Measurements from ENCODE around the gene ITGA1. TPM values are rescaled to one million over a fixed set of nuclear protein-coding genes. Genes with fewer than 3 reads are reported as not detected.
A peak's percentile ranks its signal among the peaks of the same experiment; 100 is the strongest.
"Not testable (repeated sequence)": the region's sequence is repeated elsewhere in the genome, so short reads cannot be mapped to it uniquely, and the experiment has no call there.

ITGA1 gene
- total RNA-seq, 1 experiment from 2014 or later: 27.4 TPM

GRCh38 chr5:52976157-52976556, 188.4 kb downstream of the ITGA1 start:
- not testable (repeated sequence) for H3K4me1 ChIP-seq (replicated peaks); H3K36me3 ChIP-seq; H3K27ac ChIP-seq; H3K4me3 ChIP-seq; H3K9me3 ChIP-seq (replicated peaks); H3K27me3 ChIP-seq (replicated peaks); DNase-seq (ENCODE audit: low read depth in 1 of 2, low spot score in 2 of 2)

DNA sequence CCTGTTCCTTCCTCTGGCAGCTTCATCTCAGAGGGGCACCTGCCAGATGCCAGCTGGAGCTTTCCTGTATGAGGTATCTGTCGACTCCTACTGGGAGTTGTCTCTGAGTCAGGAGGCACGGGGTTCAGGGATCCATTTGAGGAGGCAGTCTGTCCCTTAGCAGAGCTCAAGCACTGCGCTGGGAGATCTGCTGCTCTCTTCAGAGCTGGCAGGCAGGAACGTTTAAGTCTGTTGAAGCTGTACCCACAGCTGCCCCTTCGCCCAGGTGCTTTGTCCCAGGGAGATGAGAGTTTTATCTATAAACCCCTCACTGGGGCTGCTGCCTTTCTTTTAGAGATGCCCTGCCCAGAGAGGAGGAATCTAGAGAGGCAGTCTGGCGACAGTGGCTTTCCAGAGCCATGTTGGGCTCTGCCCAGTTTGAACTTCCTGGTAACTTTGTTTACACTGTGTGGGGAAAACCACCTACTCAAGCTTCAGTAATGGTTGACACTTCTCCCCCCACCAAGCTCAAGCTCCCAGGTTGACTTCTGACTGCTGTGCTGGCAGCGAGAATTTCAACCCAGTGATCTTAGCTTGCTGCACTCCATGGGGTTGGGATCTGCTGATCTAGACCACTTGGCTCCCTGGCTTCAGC, 189.7 kb downstream of the ITGA1 start:
- H3K9me3 ChIP-seq (replicated peaks): no peaks in the 10 kb centered on the region; the same call in 1 of the 2 replicates
- H3K4me3 ChIP-seq: no peak overlapping the region
- H3K27me3 ChIP-seq (replicated peaks): no peaks in the 10 kb centered on the region
- H3K4me1 ChIP-seq (replicated peaks): no peaks in the 10 kb centered on the region
- DNase-seq (ENCODE audit: low read depth in 1 of 2, low spot score in 2 of 2): no peak
- H3K36me3 ChIP-seq: no peaks in the 10 kb centered on the region
- no peak overlapping the region for H3K27ac ChIP-seq

GRCh38 chr5:52981507-52981906, 193.8 kb downstream of the ITGA1 start:
- no peaks in the 10 kb centered on the region for H3K36me3 ChIP-seq
- H3K27ac ChIP-seq: no peak overlapping the region
- DNase-seq (ENCODE audit: low read depth in 1 of 2, low spot score in 2 of 2): no peak
- H3K27me3 ChIP-seq (replicated peaks): no peaks in the 10 kb centered on the region
- no peaks in the 10 kb centered on the region; the same call in 1 of the 2 replicates for H3K9me3 ChIP-seq (replicated peaks)
- H3K4me1 ChIP-seq (replicated peaks): peaks cover 20% of the 10 kb centered on the region
- H3K4me3 ChIP-seq: no peak overlapping the region

DNA sequence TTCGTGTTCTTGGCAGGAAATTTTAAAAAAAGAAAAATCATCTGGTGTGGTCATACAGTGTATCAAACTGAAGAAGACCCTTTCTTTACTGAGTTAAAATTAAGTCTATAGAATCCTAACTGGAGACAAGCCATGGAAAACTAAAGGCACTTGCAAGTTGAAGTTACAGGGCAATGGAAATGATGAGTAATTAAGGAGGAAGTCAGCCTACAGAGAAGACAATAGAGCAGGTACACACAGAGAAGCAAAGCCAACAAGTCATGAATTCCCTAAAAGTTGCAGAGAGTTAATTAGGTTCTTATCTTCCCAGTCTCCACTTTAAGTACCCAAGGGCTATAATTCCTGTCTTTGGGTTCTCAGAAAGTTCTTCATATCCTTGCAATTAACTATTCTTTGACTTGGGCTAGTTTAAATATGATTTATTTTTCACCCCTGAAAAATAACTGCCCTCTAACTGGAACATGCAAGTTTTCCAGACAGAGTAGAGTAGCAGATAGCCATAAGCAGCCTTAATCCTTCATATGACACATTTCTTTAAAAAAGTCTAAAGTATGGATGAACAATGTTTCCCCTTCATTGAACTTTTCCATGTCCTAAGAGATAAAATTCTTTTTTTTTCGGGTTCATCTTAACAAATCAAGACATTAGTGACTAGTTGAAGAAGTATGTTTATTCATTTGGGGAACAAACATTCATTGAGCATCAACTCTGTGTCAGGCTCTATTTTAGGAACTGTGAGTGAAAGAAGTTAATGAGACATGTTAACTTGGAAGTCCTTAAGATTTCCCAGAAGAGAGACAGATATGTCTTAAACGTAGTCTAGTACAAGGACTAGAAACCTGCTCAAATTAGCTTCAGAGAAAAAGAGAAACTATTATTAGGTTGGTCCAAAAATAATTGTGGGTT, 196.3 kb downstream of the ITGA1 start:
- Histone ChIP-seq H3K27ac (no peak overlapping the region), H3K36me3 (no peaks in the 10 kb centered on the region), H3K9me3 (replicated peaks) (no peaks in the 10 kb centered on the region), H3K27me3 (replicated peaks) (no peaks in the 10 kb centered on the region), H3K4me1 (replicated peaks) (peaks cover 38% of the 10 kb centered on the region), H3K4me3 (no peak overlapping the region)
- no peak for DNase-seq (ENCODE audit: low read depth in 1 of 2, low spot score in 2 of 2)

- Histone ChIP-seq H3K36me3 (no peaks in the 10 kb centered on the region), H3K4me1 (replicated peaks) (peaks cover 45% of the 10 kb centered on the region), H3K9me3 (replicated peaks) (no peaks in the 10 kb centered on the region), H3K27ac (no peak overlapping the region), H3K27me3 (replicated peaks) (no peaks in the 10 kb centered on the region), H3K4me3 (no peak overlapping the region)
- DNase-seq (ENCODE audit: low read depth in 1 of 2, low spot score in 2 of 2): no peak
Measured at GRCh38 chr5:52985306-52985705, 197.6 kb downstream of the ITGA1 start.

GRCh38 chr5:52987711-52988331, 200.1 kb downstream of the ITGA1 start:
- H3K27me3 ChIP-seq (replicated peaks): no peaks in the 10 kb centered on the region
- H3K27ac ChIP-seq: no peak overlapping the region
- H3K4me3 ChIP-seq: no peak overlapping the region
- H3K9me3 ChIP-seq (replicated peaks): no peaks in the 10 kb centered on the region
- peak in 1 of 2 experiments; percentile 41 for DNase-seq (ENCODE audit: low read depth in 1 of 2, low spot score in 2 of 2)
- peaks cover 3% of the 10 kb centered on the region; the same call in 1 of the 2 replicates for H3K36me3 ChIP-seq
- peaks cover 45% of the 10 kb centered on the region for H3K4me1 ChIP-seq (replicated peaks)

DNA sequence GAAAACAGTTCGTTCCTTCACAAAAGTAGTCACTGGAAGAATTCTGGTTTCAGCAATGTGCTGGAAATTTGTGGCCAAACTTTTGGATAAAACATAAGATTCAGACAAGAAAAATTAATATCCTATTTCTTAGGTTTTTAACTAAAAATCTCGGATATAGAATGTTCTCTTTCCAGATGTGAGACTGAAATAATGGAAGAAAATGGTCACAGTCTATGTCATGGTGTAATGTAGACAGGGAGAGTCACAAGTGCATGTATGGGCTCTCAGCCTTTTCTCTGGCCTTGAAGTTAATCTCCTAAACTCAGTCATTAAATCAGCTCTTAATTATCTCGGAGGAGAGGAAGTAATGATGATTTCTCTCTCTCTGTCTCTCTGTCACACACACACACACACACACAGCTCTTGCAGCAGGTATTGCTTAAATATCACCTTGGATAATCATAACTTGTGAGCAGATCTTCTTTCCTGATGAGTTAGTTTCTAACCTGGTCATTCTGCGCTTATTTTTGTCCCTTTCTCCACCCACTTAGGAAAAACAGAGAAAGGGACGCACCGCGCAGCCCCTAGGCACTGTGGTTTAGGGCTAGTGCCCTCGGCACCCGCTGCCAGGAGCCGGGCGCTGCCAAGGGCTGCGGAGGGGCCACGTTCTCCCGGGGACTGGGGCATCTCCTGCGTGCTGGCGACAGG, 200.8 kb downstream of the ITGA1 start:
- Histone ChIP-seq H3K27me3 (replicated peaks) (no peaks in the 10 kb centered on the region), H3K4me3 (peak overlapping the region; percentile 61), H3K4me1 (replicated peaks) (peaks cover 41% of the 10 kb centered on the region), H3K27ac (peak overlapping the region; percentile 34), H3K36me3 (peaks cover 5% of the 10 kb centered on the region; the same call in 1 of the 2 replicates), H3K9me3 (replicated peaks) (no peaks in the 10 kb centered on the region)
- peak in 1 of 2 experiments; percentile 38 for DNase-seq (ENCODE audit: low read depth in 1 of 2, low spot score in 2 of 2)

- peak; percentile 53 to 66 for DNase-seq (ENCODE audit: low read depth in 1 of 2, low spot score in 2 of 2)
- Histone ChIP-seq H3K27me3 (replicated peaks) (no peaks in the 10 kb centered on the region), H3K27ac (peak within 1 kb of the TSS; percentile 34), H3K4me1 (replicated peaks) (peaks cover 34% of the 10 kb centered on the region), H3K9me3 (replicated peaks) (no peaks in the 10 kb centered on the region), H3K36me3 (peaks cover 5% of the 10 kb centered on the region; the same call in 1 of the 2 replicates), H3K4me3 (peak within 1 kb of the TSS; percentile 61)
Measured at GRCh38 chr5:52989025-52989780, 201.5 kb downstream of the ITGA1 start, which contains the start of gene ITGA2. Gene ITGA2, plus strand, starts transcription at chr5:52989352. Its CDS starts 117 bp downstream, at chr5:52989469.

GRCh38 chr5:52989781-52990527, 202.2 kb downstream of the ITGA1 start:
- Histone ChIP-seq H3K9me3 (replicated peaks) (no peaks in the 10 kb centered on the region), H3K27ac (no peak overlapping the region), H3K36me3 (peaks cover 5% of the 10 kb centered on the region; the same call in 1 of the 2 replicates), H3K4me3 (peak overlapping the region; percentile 61), H3K4me1 (replicated peaks) (peaks cover 28% of the 10 kb centered on the region), H3K27me3 (replicated peaks) (no peaks in the 10 kb centered on the region)
- DNase-seq (ENCODE audit: low read depth in 1 of 2, low spot score in 2 of 2): peak; percentile 43 to 50

DNA sequence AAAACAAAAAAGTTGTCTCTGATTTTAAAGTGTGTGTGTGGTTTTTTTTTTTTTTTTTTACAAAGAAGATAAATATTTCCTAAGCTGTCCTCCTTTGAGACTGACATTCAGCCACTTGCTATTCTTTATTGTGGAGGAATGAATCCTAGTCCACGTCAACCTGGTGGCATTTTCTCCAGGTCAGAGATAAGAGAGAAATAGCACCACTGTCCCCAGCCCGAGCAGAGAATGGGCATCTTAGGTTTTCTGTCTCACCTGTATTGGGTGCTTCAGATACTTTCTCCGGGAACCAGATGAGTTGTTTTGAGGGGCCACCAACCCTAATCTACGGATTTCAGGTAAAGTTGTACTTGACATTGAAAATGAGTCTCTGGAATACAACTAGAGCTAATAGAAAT, 202.8 kb downstream of the ITGA1 start:
- no peaks in the 10 kb centered on the region for H3K9me3 ChIP-seq (replicated peaks)
- peak overlapping the region; percentile 61; the same call in 1 of the 2 replicates for H3K4me3 ChIP-seq
- H3K4me1 ChIP-seq (replicated peaks): peaks cover 24% of the 10 kb centered on the region
- no peak for DNase-seq (ENCODE audit: low read depth in 1 of 2, low spot score in 2 of 2)
- no peak overlapping the region for H3K27ac ChIP-seq
- H3K36me3 ChIP-seq: peaks cover 5% of the 10 kb centered on the region; the same call in 1 of the 2 replicates
- no peaks in the 10 kb centered on the region for H3K27me3 ChIP-seq (replicated peaks)

DNA sequence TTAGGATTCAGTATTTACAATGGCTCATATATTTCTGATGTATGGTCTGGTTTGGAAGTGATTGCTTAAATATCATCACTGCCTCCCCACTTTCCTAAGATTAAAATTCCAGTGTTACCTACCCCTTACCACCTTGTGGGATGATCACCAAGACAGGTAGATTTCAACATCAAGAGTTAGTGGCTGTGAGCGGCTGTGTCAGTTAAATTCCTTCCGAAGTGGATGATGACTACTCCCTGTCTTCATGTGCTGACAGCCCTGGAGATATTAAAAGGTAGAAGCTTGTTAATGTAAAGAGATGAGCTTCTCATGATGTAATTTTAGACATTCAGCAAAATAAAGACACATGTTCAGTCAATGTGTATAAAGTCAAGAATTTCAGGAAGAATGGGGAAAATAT, 205.7 kb downstream of the ITGA1 start:
- no peak for DNase-seq (ENCODE audit: low read depth in 1 of 2, low spot score in 2 of 2)
- Histone ChIP-seq H3K9me3 (replicated peaks) (no peaks in the 10 kb centered on the region), H3K27ac (no peak overlapping the region), H3K27me3 (replicated peaks) (no peaks in the 10 kb centered on the region), H3K36me3 (peaks cover 5% of the 10 kb centered on the region; the same call in 1 of the 2 replicates), H3K4me1 (replicated peaks) (peaks cover 13% of the 10 kb centered on the region), H3K4me3 (no peak overlapping the region)

DNA sequence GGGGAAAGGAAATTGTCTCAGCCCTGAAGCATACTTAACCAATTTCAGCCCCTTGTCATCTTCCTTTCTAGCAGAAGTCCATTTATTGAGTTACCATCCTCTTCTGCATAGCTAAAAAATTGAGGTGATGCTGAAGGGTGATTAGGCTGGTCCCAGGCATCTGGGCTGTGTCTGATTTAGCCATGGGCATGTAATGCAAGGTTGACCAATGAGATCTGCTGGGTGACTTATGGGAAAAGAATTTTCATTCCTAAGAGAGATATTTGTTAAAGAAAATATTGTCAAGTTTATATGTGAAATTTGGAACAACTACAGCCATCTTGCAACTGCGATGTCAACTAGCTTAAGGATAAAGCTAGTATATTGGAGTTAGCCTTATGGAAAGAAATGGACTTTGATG, 206.6 kb downstream of the ITGA1 start:
- H3K27me3 ChIP-seq (replicated peaks): no peaks in the 10 kb centered on the region
- no peak for DNase-seq (ENCODE audit: low read depth in 1 of 2, low spot score in 2 of 2)
- no peak overlapping the region for H3K27ac ChIP-seq
- H3K4me3 ChIP-seq: no peak overlapping the region
- H3K36me3 ChIP-seq: peaks cover 5% of the 10 kb centered on the region; the same call in 1 of the 2 replicates
- peaks cover 6% of the 10 kb centered on the region; the same call in 1 of the 2 replicates for H3K4me1 ChIP-seq (replicated peaks)
- no peaks in the 10 kb centered on the region for H3K9me3 ChIP-seq (replicated peaks)
